BLaER1 treated with 17β-estradiol and CSF1 and Interleukin-3, amounts not matched to agents 10 nM and 100 nM (cell line): ENCODE measurements around the gene ARID3B.
"Not testable (repeated sequence)": the region's sequence is repeated elsewhere in the genome, so short reads cannot be mapped to it uniquely, and the experiment has no call there.

ENCODE experiments used
- H3K27ac ChIP-seq, 11 experiments: shearing (Covaris generic); formaldehyde crosslinking; 2 replicates each; pipeline ENCODE4 v1.8.1; 2022
- H3K27me3 ChIP-seq, 11 experiments: shearing (Covaris generic); formaldehyde crosslinking; 2 replicates each; pipeline ENCODE4 v1.8.1; 2022
- H3K36me3 ChIP-seq, 11 experiments: shearing (Covaris generic); formaldehyde crosslinking; 2 replicates each; pipeline ENCODE4 v1.8.1; 2022
- H3K4me1 ChIP-seq, 10 experiments: shearing (Covaris generic); formaldehyde crosslinking; 2 replicates each; pipeline ENCODE4 v1.8.1; 2022
- H3K4me2 ChIP-seq, 11 experiments: shearing (Covaris generic); formaldehyde crosslinking; 2 replicates each; pipeline ENCODE4 v1.8.1; 2022
- H3K4me3 ChIP-seq, 10 experiments: shearing (Covaris generic); formaldehyde crosslinking; 2 replicates each; pipeline ENCODE4 v1.8.1; 2022
- H3K9ac ChIP-seq, 11 experiments: shearing (Covaris generic); formaldehyde crosslinking; 2 replicates each; pipeline ENCODE4 v1.8.1; 2022
- H3K9me3 ChIP-seq, 11 experiments: shearing (Covaris generic); formaldehyde crosslinking; replicated peaks in 1 of 11; 2 replicates each; pipeline ENCODE4 v1.8.1; 2022
- H4K20me1 ChIP-seq, 11 experiments: shearing (Covaris generic); formaldehyde crosslinking; 2 replicates each; pipeline ENCODE4 v1.8.1; 2022
- Cebpa-rat ChIP-seq, 11 experiments: shearing (Covaris generic); IDR thresholded peaks; 2 replicates each; pipeline ENCODE4 v1.8.1; 2022

The ARID3B gene

GRCh38 chr15:74528876-74529275 lies 12.1 kb upstream of the ARID3B start:
- Histone ChIP-seq H3K27me3 (no peaks in the 10 kb centered on the region), H3K4me2 (peak overlapping the region in 3 of 11 experiments; percentile 51 to 67 (median 65); a peak in 3 of 22 replicates), H3K36me3 (no peaks in the 10 kb centered on the region), H3K4me3 (no peak overlapping the region), H3K27ac (no peak overlapping the region), H3K9ac (no peak overlapping the region), H3K4me1 (peaks cover 10 to 22% (median 15%) of the 10 kb centered on the region in 10 experiments), H4K20me1 (no peaks in the 10 kb centered on the region), H3K9me3 (no peaks in the 10 kb centered on the region)
- no peak for TF ChIP-seq Cebpa-rat (IDR thresholded peaks at IDR 0.05)

GRCh38 chr15:74529921-74530320 lies 11.1 kb upstream of the ARID3B start:
- H3K27me3 ChIP-seq = no peaks in the 10 kb centered on the region
- H3K36me3 ChIP-seq = no peaks in the 10 kb centered on the region
- no peak for TF ChIP-seq Cebpa-rat (IDR thresholded peaks at IDR 0.05)
- H3K9ac ChIP-seq = peak overlapping the region in 2 of 11 experiments; percentile 3 to 6; a peak in 2 of 22 replicates
- peak overlapping the region in 4 of 11 experiments; percentile 22 to 26 (median 24); a peak in 4 of 22 replicates for H3K27ac ChIP-seq
- H3K4me3 ChIP-seq = no peak overlapping the region
- H3K9me3 ChIP-seq = no peaks in the 10 kb centered on the region
- H3K4me2 ChIP-seq = peak overlapping the region; percentile 35 to 70 (median 56)
- H4K20me1 ChIP-seq = no peaks in the 10 kb centered on the region
- H3K4me1 ChIP-seq = peaks cover 10 to 22% (median 15%) of the 10 kb centered on the region in 10 experiments

- Histone ChIP-seq H3K9me3 (no peaks in the 10 kb centered on the region), H3K27ac (no peak overlapping the region), H3K4me1 (peaks cover 10 to 21% (median 15%) of the 10 kb centered on the region in 10 experiments), H4K20me1 (no peaks in the 10 kb centered on the region), H3K36me3 (no peaks in the 10 kb centered on the region), H3K4me3 (no peak overlapping the region), H3K27me3 (no peaks in the 10 kb centered on the region), H3K9ac (no peak overlapping the region), H3K4me2 (peak overlapping the region in 2 of 11 experiments; percentile 67 to 68; a peak in 4 of 22 replicates)
- TF ChIP-seq Cebpa-rat (IDR thresholded peaks at IDR 0.05) = no peak
Observed at GRCh38 chr15:74530771-74531143, 10.3 kb upstream of the ARID3B start.

GRCh38 chr15:74531144-74531811 lies 9.7 kb upstream of the ARID3B start:
- Histone ChIP-seq H3K36me3 (no peaks in the 10 kb centered on the region), H3K9me3 (no peaks in the 10 kb centered on the region), H3K4me1 (peaks cover 10 to 18% (median 15%) of the 10 kb centered on the region in 10 experiments), H3K9ac (no peak overlapping the region), H3K4me2 (no peak overlapping the region), H3K27me3 (no peaks in the 10 kb centered on the region), H3K27ac (no peak overlapping the region), H4K20me1 (no peaks in the 10 kb centered on the region), H3K4me3 (no peak overlapping the region)
- no peak for TF ChIP-seq Cebpa-rat (IDR thresholded peaks at IDR 0.05)

DNA sequence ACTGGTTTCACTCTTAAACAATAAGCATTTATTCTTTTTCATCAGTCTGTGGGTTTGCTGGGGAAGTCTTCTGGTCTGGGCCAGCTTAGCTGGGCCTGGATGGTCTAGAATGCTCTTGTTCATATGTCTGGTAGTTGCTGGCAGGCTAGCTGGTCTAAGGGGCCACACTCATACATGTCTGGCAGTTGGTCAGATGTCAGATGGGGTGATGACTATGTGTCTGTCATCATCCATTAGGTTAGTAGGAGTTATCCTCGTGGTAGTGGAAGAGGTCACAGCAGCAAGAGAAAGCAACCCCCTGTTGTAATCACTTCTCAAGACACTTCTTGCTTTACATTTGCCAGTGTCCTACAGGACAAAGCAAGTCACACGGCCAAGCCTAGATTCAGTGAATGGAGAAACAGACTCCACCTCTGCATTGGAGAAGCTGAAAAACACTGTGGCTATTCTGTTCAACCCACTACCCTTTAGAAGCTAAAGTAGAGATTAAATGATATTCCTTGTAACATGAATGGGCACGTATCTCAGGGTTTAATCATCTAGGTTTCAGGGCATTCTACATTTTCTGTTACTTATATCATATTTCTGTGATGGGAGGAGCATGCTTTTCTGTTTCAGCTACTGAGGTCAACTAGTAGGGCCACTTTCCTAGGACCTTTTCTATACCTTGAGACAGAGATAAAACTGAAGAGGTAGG lies 5.5 kb upstream of the ARID3B start:
- H3K9me3 ChIP-seq = no peaks in the 10 kb centered on the region
- peaks cover 12 to 17% (median 14%) of the 10 kb centered on the region in 10 experiments for H3K4me1 ChIP-seq
- TF ChIP-seq Cebpa-rat (IDR thresholded peaks at IDR 0.05) = no peak
- H4K20me1 ChIP-seq = no peaks in the 10 kb centered on the region
- no peaks in the 10 kb centered on the region for H3K27me3 ChIP-seq
- H3K27ac ChIP-seq = no peak overlapping the region
- H3K36me3 ChIP-seq = no peaks in the 10 kb centered on the region
- no peak overlapping the region for H3K4me2 ChIP-seq
- H3K9ac ChIP-seq = no peak overlapping the region
- no peak overlapping the region for H3K4me3 ChIP-seq

- Histone ChIP-seq H3K27ac (no peak overlapping the region), H3K4me3 (no peak overlapping the region), H3K36me3 (no peaks in the 10 kb centered on the region), H4K20me1 (peaks cover 4 to 15% (median 10%) of the 10 kb centered on the region in 11 experiments; a peak in 19 of 22 replicates), H3K4me1 (peaks cover 18 to 31% (median 28%) of the 10 kb centered on the region in 10 experiments), H3K9me3 (no peaks in the 10 kb centered on the region), H3K4me2 (no peak overlapping the region), H3K27me3 (peaks cover 4 to 17% (median 9%) of the 10 kb centered on the region in 11 experiments), H3K9ac (no peak overlapping the region)
- no peak for TF ChIP-seq Cebpa-rat (IDR thresholded peaks at IDR 0.05)
Observed at GRCh38 chr15:74537736-74538135, 3.3 kb upstream of the ARID3B start.

GRCh38 chr15:74539521-74539920 lies 1.5 kb upstream of the ARID3B start:
- Histone ChIP-seq H3K9ac (peak overlapping the region in 9 of 11 experiments; percentile 80 to 90 (median 87); a peak in 16 of 22 replicates), H3K4me1 (peaks cover 26 to 39% (median 34%) of the 10 kb centered on the region in 10 experiments), H3K27ac (peak overlapping the region in 3 of 11 experiments; percentile 24 to 88 (median 84); a peak in 2 of 22 replicates), H3K27me3 (peaks cover 15 to 27% (median 21%) of the 10 kb centered on the region in 11 experiments), H3K4me3 (peak overlapping the region in 9 of 10 experiments; percentile 71 to 90 (median 87); a peak in 15 of 20 replicates), H3K4me2 (peak overlapping the region; percentile 86 to 99 (median 92)), H4K20me1 (peaks cover 13 to 33% (median 28%) of the 10 kb centered on the region in 11 experiments; a peak in 19 of 22 replicates)
- H3K36me3 ChIP-seq, H3K9me3 ChIP-seq: not testable (repeated sequence)

- TF ChIP-seq Cebpa-rat (IDR thresholded peaks at IDR 0.05) = no peak
- no peaks in the 10 kb centered on the region for H3K9me3 ChIP-seq
- peaks cover 20 to 41% (median 35%) of the 10 kb centered on the region in 11 experiments; a peak in 20 of 22 replicates for H4K20me1 ChIP-seq
- peak overlapping the region; percentile 67 to 90 (median 86) for H3K4me3 ChIP-seq
- peaks cover 0 to 14% (median 0%) of the 10 kb centered on the region in 11 experiments; a peak in 2 of 22 replicates for H3K36me3 ChIP-seq
- H3K27ac ChIP-seq = peak overlapping the region; percentile 34 to 88 (median 81)
- peak overlapping the region; percentile 86 to 99 (median 92) for H3K4me2 ChIP-seq
- peak overlapping the region; percentile 76 to 90 (median 86) for H3K9ac ChIP-seq
- peaks cover 16 to 29% (median 23%) of the 10 kb centered on the region in 11 experiments for H3K27me3 ChIP-seq
- H3K4me1 ChIP-seq = peaks cover 33 to 46% (median 39%) of the 10 kb centered on the region in 10 experiments
Observed at GRCh38 chr15:74540161-74540760, 759 bp upstream of the ARID3B start.
